Kidney (tissue), 14 donors: ENCODE data around the gene NRCAM. TPM values are rescaled to one million over a fixed set of nuclear protein-coding genes. Genes with fewer than 3 reads are reported as not detected.

Source experiments
- DNase-seq, 5 donors: peaks; one replicate each; pipeline ENCODE4 v3.0.0-alpha.2; 2013 to 2020
- FAIRE-seq: peaks from 2 replicates; lab custom pipeline; 2012; peaks lifted over from hg19 to GRCh38; lab: Jason Lieb, UNC
- H3K27ac ChIP-seq, 2 donors: one replicate each; pipeline ENCODE4 v1.7.0; 2013; ENCODE audit warnings: low read depth in 2 of 2, low read length in 2 of 2, inconsistent platforms in 1 of 2
- H3K27me3 ChIP-seq: one replicate; pipeline ENCODE4 v1.7.1; 2013; ENCODE audit warnings: low read length, inconsistent platforms; ENCODE audit not compliant: control insufficient read depth, insufficient read depth
- H3K36me3 ChIP-seq, 3 donors: one replicate each; pipeline versions ENCODE4 v1.7.0 to v1.7.1; 2013; ENCODE audit warnings: low read length in 3 of 3, control low read depth in 1 of 3, inconsistent platforms in 1 of 3; ENCODE audit not compliant: insufficient read depth in 3 of 3, control insufficient read depth in 2 of 3
- H3K4me1 ChIP-seq, 3 donors: one replicate each; pipeline versions ENCODE4 v1.7.0 to v1.7.1; 2013; ENCODE audit warnings: low read length in 3 of 3, inconsistent platforms in 1 of 3, low read depth in 1 of 3; ENCODE audit not compliant: control insufficient read depth in 2 of 3, insufficient read depth in 2 of 3
- H3K4me3 ChIP-seq, 3 donors: one replicate each; pipeline versions ENCODE4 v1.7.0 to v1.8.1; 2013; ENCODE audit warnings: low read length in 3 of 3, control low read depth in 1 of 3, inconsistent platforms in 1 of 3
- H3K9ac ChIP-seq, 3 donors: one replicate each; pipeline versions ENCODE4 v1.7.0 to v1.7.1; 2013; ENCODE audit warnings: low read length in 3 of 3, control low read depth in 1 of 3, inconsistent platforms in 1 of 3
- H3K9me3 ChIP-seq, 3 donors: one replicate each; pipeline versions ENCODE4 v1.7.0 to v1.7.1; 2013; ENCODE audit warnings: low read length in 3 of 3, control low read depth in 1 of 3, inconsistent platforms in 1 of 3; ENCODE audit not compliant: control insufficient read depth in 2 of 3, insufficient read depth in 1 of 3
- intact Hi-C: fragments of 100-400 bp; cut with DNase I; formaldehyde crosslinking; loops from one replicate; pipeline ENCODE4 v1.11.1; 2022
- polyA plus RNA-seq: library from polyadenylated mRNA; stranded (reverse); fragments of 350-450 nt; fragmentation: Illumina TruSeq; extraction: RNeasy Lipid Tissue Mini Kit (QIAGEN cat#74804); gene quantifications from one replicate; pipeline ENCODE4 v1.2.3, GENCODE V29; 2014; ENCODE audit warnings: low read depth, low replicate concordance; ENCODE audit not compliant: insufficient read depth
- total RNA-seq: library from RNA; stranded (reverse); fragmentation: NEBNext Ultra II Directional; extraction: Animal tissue kit (Norgen Biotek cat#: 25700); gene quantifications from one replicate; pipeline ENCODE4 v1.2.1, GENCODE V29; 2021
- TF ChIP-seq, protein P1 (sequence below): IDR thresholded peaks from 3 replicates; pipeline ENCODE4 v1.5.1; 2012; ENCODE audit warnings: mild to moderate bottlenecking, moderate library complexity, borderline replicate concordance; ENCODE audit not compliant: insufficient read depth; ENCODE audit errors: extremely low read depth
- donor health status: control.
- donor health status: control.
- donor health status: control.
- donor health status: control.
- donor health status: control.
- donor health status: DM: yes; HTN: yes; CAD: no.
- donor health status: Normal renal cell carcinoma (clear cell type).

Gene NRCAM
- total and polyA plus RNA-seq, 2 donors from 2014 or later, result 16.8 to 20.6 TPM

DNA sequence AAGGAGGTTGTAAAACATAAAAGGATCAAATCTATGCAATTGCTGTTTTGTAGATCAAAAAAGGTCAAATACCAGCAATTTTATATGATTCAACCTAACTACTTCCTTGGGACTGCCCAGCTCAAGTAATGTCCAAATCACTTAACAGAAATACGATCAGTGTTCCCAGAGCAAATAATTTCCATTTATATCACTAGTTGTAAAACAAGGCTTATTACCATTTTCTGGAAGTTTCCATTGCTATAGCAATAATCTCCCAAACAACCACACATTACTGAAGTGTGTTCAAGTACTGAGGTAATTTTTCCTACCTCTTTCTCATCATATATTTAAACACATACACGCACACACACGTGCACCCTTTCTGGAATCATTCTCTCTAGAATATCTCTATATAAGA, 123.3 kb downstream of the NRCAM start:
- FAIRE-seq, result no peak
- H3K36me3 ChIP-seq, result no peaks in the 10 kb centered on the region
- no peak overlapping the region for H3K27ac ChIP-seq
- H3K9ac ChIP-seq, result no peak overlapping the region
- no peak overlapping the region for H3K4me3 ChIP-seq
- no peak for DNase-seq
- intact Hi-C loops, result no loop called here
- H3K9me3 ChIP-seq, result no peaks in the 10 kb centered on the region
- TF ChIP-seq, protein P1, sequence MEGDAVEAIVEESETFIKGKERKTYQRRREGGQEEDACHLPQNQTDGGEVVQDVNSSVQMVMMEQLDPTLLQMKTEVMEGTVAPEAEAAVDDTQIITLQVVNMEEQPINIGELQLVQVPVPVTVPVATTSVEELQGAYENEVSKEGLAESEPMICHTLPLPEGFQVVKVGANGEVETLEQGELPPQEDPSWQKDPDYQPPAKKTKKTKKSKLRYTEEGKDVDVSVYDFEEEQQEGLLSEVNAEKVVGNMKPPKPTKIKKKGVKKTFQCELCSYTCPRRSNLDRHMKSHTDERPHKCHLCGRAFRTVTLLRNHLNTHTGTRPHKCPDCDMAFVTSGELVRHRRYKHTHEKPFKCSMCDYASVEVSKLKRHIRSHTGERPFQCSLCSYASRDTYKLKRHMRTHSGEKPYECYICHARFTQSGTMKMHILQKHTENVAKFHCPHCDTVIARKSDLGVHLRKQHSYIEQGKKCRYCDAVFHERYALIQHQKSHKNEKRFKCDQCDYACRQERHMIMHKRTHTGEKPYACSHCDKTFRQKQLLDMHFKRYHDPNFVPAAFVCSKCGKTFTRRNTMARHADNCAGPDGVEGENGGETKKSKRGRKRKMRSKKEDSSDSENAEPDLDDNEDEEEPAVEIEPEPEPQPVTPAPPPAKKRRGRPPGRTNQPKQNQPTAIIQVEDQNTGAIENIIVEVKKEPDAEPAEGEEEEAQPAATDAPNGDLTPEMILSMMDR, result no peak
- H3K4me1 ChIP-seq, result no peaks in the 10 kb centered on the region
- no peaks in the 10 kb centered on the region for H3K27me3 ChIP-seq

DNA sequence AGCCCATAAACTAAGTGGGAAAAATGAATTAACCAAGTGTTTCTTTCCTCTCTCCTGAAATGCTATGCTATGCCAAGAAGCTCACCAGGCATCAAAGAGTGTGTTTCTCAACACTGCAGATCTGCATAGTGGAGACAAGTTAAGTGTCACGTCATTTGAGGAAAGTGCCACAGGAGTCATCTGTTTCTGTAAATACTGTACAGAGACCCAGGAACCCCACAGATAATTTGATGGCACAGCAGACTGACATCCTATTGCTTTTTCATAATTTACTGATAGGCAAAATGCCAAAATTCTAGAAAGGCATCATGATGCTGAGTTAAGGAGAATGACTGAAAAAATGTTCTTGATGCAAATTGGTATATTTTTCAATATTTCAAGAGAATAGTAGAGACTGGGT, 124.3 kb downstream of the NRCAM start:
- intact Hi-C loops, result no loop called here
- H3K9me3 ChIP-seq, result no peaks in the 10 kb centered on the region
- no peak overlapping the region for H3K9ac ChIP-seq
- H3K27ac ChIP-seq, result no peak overlapping the region
- H3K36me3 ChIP-seq, result no peaks in the 10 kb centered on the region
- no peak for FAIRE-seq
- H3K27me3 ChIP-seq, result no peaks in the 10 kb centered on the region
- H3K4me1 ChIP-seq, result no peaks in the 10 kb centered on the region
- TF ChIP-seq, protein P1, result no peak
- no peak for DNase-seq
- no peak overlapping the region for H3K4me3 ChIP-seq

DNA sequence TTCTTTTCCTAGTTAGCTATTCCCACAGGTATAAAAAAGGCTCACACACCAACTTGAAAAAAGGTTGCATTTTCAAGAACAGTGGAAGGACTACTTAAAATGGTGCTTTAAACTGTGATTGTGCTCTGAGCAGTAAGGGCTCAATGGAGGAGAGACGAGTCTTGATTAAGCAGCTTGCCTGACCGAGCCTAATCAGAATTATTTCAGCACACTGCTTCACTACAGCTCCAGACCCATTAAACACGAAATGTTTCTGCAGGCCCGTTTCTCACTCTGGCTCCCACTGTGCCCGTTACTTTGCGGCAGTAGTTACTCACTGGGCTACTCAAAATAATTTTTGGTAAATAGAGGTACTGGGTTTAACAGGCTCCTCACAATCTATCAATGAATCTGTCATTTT, 126.0 kb downstream of the NRCAM start:
- FAIRE-seq (no peak), DNase-seq (no peak)
- Histone ChIP-seq H3K9me3 (no peaks in the 10 kb centered on the region), H3K4me1 (no peaks in the 10 kb centered on the region), H3K36me3 (no peaks in the 10 kb centered on the region), H3K27ac (no peak overlapping the region), H3K9ac (no peak overlapping the region), H3K4me3 (no peak overlapping the region), H3K27me3 (no peaks in the 10 kb centered on the region)
- TF ChIP-seq, protein P1, result no peak
- intact Hi-C loops, result no loop called here

DNA sequence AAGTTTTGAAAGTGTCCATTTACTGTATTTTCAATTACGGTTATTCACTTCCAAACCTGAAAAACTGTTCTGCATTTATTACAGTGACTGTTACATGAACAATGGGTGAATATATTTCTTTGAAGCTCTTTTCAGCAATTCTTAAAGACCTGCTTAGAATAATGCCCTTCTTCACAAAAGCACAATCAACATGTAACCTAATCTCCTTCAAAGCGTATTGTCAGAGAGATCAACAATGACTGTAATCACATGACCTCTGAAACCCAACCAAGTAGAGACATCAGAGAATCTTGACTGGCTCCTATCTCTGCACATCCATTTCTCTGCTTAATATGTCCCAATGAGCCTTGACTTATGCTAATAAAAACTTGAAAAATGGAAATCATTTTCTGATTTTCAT, 126.7 kb downstream of the NRCAM start:
- intact Hi-C loops, result no loop called here
- Histone ChIP-seq H3K9ac (no peak overlapping the region), H3K27ac (no peak overlapping the region), H3K4me3 (no peak overlapping the region), H3K27me3 (no peaks in the 10 kb centered on the region), H3K9me3 (no peaks in the 10 kb centered on the region), H3K36me3 (no peaks in the 10 kb centered on the region), H3K4me1 (no peaks in the 10 kb centered on the region)
- TF ChIP-seq, protein P1, result no peak
- no peak for DNase-seq
- FAIRE-seq, result no peak
